H9 (cell line): Measurements from ENCODE around the gene KDM2A. TPM values are rescaled to one million over a fixed set of nuclear protein-coding genes. Genes with fewer than 3 reads are reported as not detected.

Experiments
- DNase-seq: peaks from one replicate; pipeline ENCODE4 v3.0.0-alpha.2; 2017
- H2AFZ ChIP-seq: one replicate; pipeline ENCODE4 v1.6.1; 2013; ENCODE audit warnings: mild to moderate bottlenecking, low read length, control low read depth, moderate library complexity
- H2AK5ac ChIP-seq: 2 replicates; pipeline ENCODE4 v1.6.1; 2013; ENCODE audit warnings: low read length, control low read depth, mixed read lengths; ENCODE audit not compliant: insufficient read length
- H2BK120ac ChIP-seq: one replicate; pipeline ENCODE4 v1.6.1; 2013; ENCODE audit warnings: low read depth, mild to moderate bottlenecking, low read length, control low read depth, inconsistent platforms; ENCODE audit not compliant: poor library complexity, severe bottlenecking
- H2BK12ac ChIP-seq: 2 replicates; pipeline ENCODE4 v1.6.1; 2013; ENCODE audit warnings: low read length, control low read depth, mixed read lengths, low read depth; ENCODE audit not compliant: insufficient read length
- H2BK15ac ChIP-seq: 2 replicates; pipeline ENCODE4 v1.6.1; 2013; ENCODE audit warnings: low read depth, low read length, control low read depth
- H2BK20ac ChIP-seq: one replicate; pipeline ENCODE4 v1.6.1; 2013; ENCODE audit warnings: low read depth, mild to moderate bottlenecking, low read length, control low read depth, inconsistent platforms; ENCODE audit not compliant: poor library complexity, severe bottlenecking
- H2BK5ac ChIP-seq: 2 replicates; pipeline ENCODE4 v1.6.1; 2013; ENCODE audit warnings: low read length, control low read depth, mixed read lengths; ENCODE audit not compliant: insufficient read length
- H3K14ac ChIP-seq: 2 replicates; pipeline ENCODE4 v1.6.1; 2013; ENCODE audit warnings: low read length, control low read depth; ENCODE audit not compliant: insufficient read depth
- H3K18ac ChIP-seq: 2 replicates; pipeline ENCODE4 v1.6.1; 2013; ENCODE audit warnings: low read depth, mild to moderate bottlenecking, mixed read lengths, low read length, control low read depth; ENCODE audit not compliant: insufficient read length
- H3K23ac ChIP-seq: 2 replicates; pipeline ENCODE4 v1.6.1; 2013; ENCODE audit warnings: low read length, control low read depth, mixed read lengths, low read depth; ENCODE audit not compliant: insufficient read length
- H3K23me2 ChIP-seq: 2 replicates; pipeline ENCODE4 v1.6.1; 2013; ENCODE audit warnings: low read depth, mild to moderate bottlenecking, mixed read lengths, low read length, control low read depth; ENCODE audit not compliant: insufficient read length, poor library complexity, severe bottlenecking
- H3K27ac ChIP-seq: 2 replicates; pipeline ENCODE4 v1.5.1; 2013; ENCODE audit warnings: low read length, control low read depth, mixed read lengths, low read depth; ENCODE audit not compliant: insufficient read length
- H3K27me3 ChIP-seq: 2 replicates; pipeline ENCODE4 v1.6.1; 2013; ENCODE audit warnings: low read length, control low read depth, inconsistent platforms; ENCODE audit not compliant: insufficient read depth
- H3K4ac ChIP-seq: 2 replicates; pipeline ENCODE4 v1.6.1; 2013; ENCODE audit warnings: low read depth, mild to moderate bottlenecking, control low read depth, inconsistent platforms, low read length, moderate library complexity
- H3K4me1 ChIP-seq: 2 replicates; pipeline ENCODE4 v1.6.1; 2013; ENCODE audit warnings: low read length, control low read depth, inconsistent platforms; ENCODE audit not compliant: insufficient read depth
- H3K4me2 ChIP-seq: 2 replicates; pipeline ENCODE4 v1.6.1; 2013; ENCODE audit warnings: low read length, control low read depth, mixed read lengths; ENCODE audit not compliant: insufficient read length, insufficient read depth
- H3K56ac ChIP-seq: 2 replicates; pipeline ENCODE4 v1.6.1; 2013; ENCODE audit warnings: low read depth, mild to moderate bottlenecking, mixed read lengths, low read length, control low read depth; ENCODE audit not compliant: insufficient read length
- H3K79me1 ChIP-seq: 2 replicates; pipeline ENCODE4 v1.6.1; 2013; ENCODE audit warnings: low read depth, mild to moderate bottlenecking, moderate library complexity, low read length, control low read depth, inconsistent platforms; ENCODE audit not compliant: insufficient read depth, poor library complexity, severe bottlenecking
- H3K79me2 ChIP-seq: 2 replicates; pipeline ENCODE4 v1.6.1; 2013; ENCODE audit warnings: low read length, control low read depth, inconsistent platforms; ENCODE audit not compliant: insufficient read depth
- H3K9ac ChIP-seq: 2 replicates; pipeline ENCODE4 v1.6.1; 2013; ENCODE audit warnings: low read length, control low read depth, mixed read lengths; ENCODE audit not compliant: insufficient read length; ENCODE audit errors: extremely low read depth
- H3K9me3 ChIP-seq: one replicate; pipeline ENCODE4 v1.6.1; 2013; ENCODE audit warnings: low read depth, low read length, inconsistent platforms; ENCODE audit not compliant: control insufficient read depth
- H3T11ph ChIP-seq: one replicate; pipeline ENCODE4 v1.6.1; 2013; ENCODE audit warnings: mild to moderate bottlenecking, low read length, control low read depth, inconsistent platforms
- H4K20me1 ChIP-seq: one replicate; pipeline ENCODE4 v1.6.1; 2013; ENCODE audit not compliant: control insufficient read depth, insufficient read length, insufficient read depth
- H4K5ac ChIP-seq: 2 replicates; pipeline ENCODE4 v1.6.1; 2013; ENCODE audit warnings: low read depth, mild to moderate bottlenecking, mixed read lengths, low read length, control low read depth; ENCODE audit not compliant: insufficient read length
- H4K8ac ChIP-seq: replicated peaks from 2 replicates; pipeline ENCODE4 v1.6.1; 2013; ENCODE audit warnings: low read length, control low read depth, mixed read lengths, low read depth; ENCODE audit not compliant: insufficient read length
- H4K91ac ChIP-seq: 2 replicates; pipeline ENCODE4 v1.6.1; 2013; ENCODE audit warnings: low read depth, mild to moderate bottlenecking, moderate library complexity, mixed read lengths, low read length, control low read depth; ENCODE audit not compliant: insufficient read length
- H3K27ac Mint-ChIP-seq, 3 experiments: 2 replicates in 2 of 3; 3 replicates in 1 of 3; pipeline ENCODE4 v1.8.0; 2020 to 2021; ENCODE audit warnings: mixed read lengths in 3 of 3, mild to moderate bottlenecking in 1 of 3, moderate library complexity in 1 of 3
- H3K27me3 Mint-ChIP-seq: 2 replicates; pipeline ENCODE4 v1.8.0; 2021; ENCODE audit warnings: low read depth, mild to moderate bottlenecking, moderate library complexity, mixed read lengths
- H3K36me3 Mint-ChIP-seq, 3 experiments: 2 replicates in 2 of 3; 3 replicates in 1 of 3; pipeline ENCODE4 v1.8.0; 2020 to 2021; ENCODE audit warnings: low read depth in 3 of 3, mixed read lengths in 3 of 3; ENCODE audit not compliant: insufficient read depth in 1 of 3
- H3K4me1 Mint-ChIP-seq, 2 experiments: 2 replicates each; pipeline ENCODE4 v1.8.0; 2020; ENCODE audit warnings: mixed read lengths in 2 of 2
- H3K4me3 Mint-ChIP-seq, 2 experiments: 2 replicates in 1 of 2; 3 replicates in 1 of 2; pipeline ENCODE4 v1.8.0; 2020 to 2021; ENCODE audit warnings: mild to moderate bottlenecking in 2 of 2, mixed read lengths in 2 of 2, moderate library complexity in 1 of 2
- H3K9me3 Mint-ChIP-seq, 2 experiments: 2 replicates in 1 of 2; 3 replicates in 1 of 2; pipeline ENCODE4 v1.8.0; 2020; ENCODE audit warnings: mild to moderate bottlenecking in 2 of 2, mixed read lengths in 2 of 2, moderate library complexity in 1 of 2
- CTCF ChIP-seq: fragments of 200-600 bp; sonication (generic); conservative IDR thresholded peaks from 3 replicates; pipeline ENCODE4 v1.8.0; 2021; ENCODE audit warnings: antibody characterized with exemption, mild to moderate bottlenecking
- WGBS: extraction: QIAGEN DNeasy Blood & Tissue Kit; methylation state at CpG from one replicate; pipeline ENCODE4 v1.1.7; 2013; ENCODE audit warnings: missing lambda C conversion rate, low lambda C conversion rate, mixed read lengths; ENCODE audit not compliant: insufficient read length; ENCODE audit errors: extremely low coverage; 5-methylcytosine and 5-hydroxymethylcytosine counted together
- total RNA-seq: library from RNA; stranded (reverse); gene quantifications from 2 replicates; pipeline ENCODE4 v1.2.1, GENCODE V29; 2021

KDM2A gene
- total RNA-seq, 1 experiment from 2014 or later, result 85.9 TPM

GRCh38 chr11:67286621-67287333, 167.7 kb downstream of the KDM2A start:
- Mint-ChIP-seq H3K27me3 (peaks cover 2% of the 10 kb centered on the region; the same call in 1 of the 2 replicates), H3K36me3 (peaks cover 14 to 45% (median 29%) of the 10 kb centered on the region in 3 experiments; a peak in 6 of 7 replicates), H3K9me3 (no peaks in the 10 kb centered on the region; a peak in 1 of 5 replicates), H3K27ac (peak overlapping the region in 2 of 3 experiments; percentile 94 to 98; a peak in 4 of 7 replicates), H3K4me1 (peaks cover 16 to 17% of the 10 kb centered on the region in 2 experiments), H3K4me3 (peak overlapping the region; percentile 69 to 70; a peak in 4 of 5 replicates)
- no peak overlapping the region for H2AK5ac ChIP-seq
- H2BK20ac ChIP-seq, result no peak overlapping the region
- H2AFZ ChIP-seq, result no peak overlapping the region
- no peak overlapping the region for H3K14ac ChIP-seq
- H3T11ph ChIP-seq, result no peak overlapping the region
- peaks cover 4% of the 10 kb centered on the region; the same call in 1 of the 2 replicates for H3K4me1 ChIP-seq
- no peaks in the 10 kb centered on the region for H3K27me3 ChIP-seq
- no peak overlapping the region for H2BK120ac ChIP-seq
- no peaks in the 10 kb centered on the region for H3K9me3 ChIP-seq
- H4K91ac ChIP-seq, result no peak overlapping the region
- H2BK15ac ChIP-seq, result no peak overlapping the region
- DNase-seq, result no peak
- H4K5ac ChIP-seq, result no peak overlapping the region
- H3K79me1 ChIP-seq, result no peaks in the 10 kb centered on the region
- no CpG with 5 or more reads among the region's 8 CpGs for WGBS
- no peak; the same call in 2 of the 3 replicates for TF ChIP-seq CTCF
- H3K18ac ChIP-seq, result no peak overlapping the region
- H3K23me2 ChIP-seq, result peaks cover 6% of the 10 kb centered on the region
- no peaks in the 10 kb centered on the region for H4K20me1 ChIP-seq
- no peaks in the 10 kb centered on the region for H3K79me2 ChIP-seq
- H4K8ac ChIP-seq, result no peak overlapping the region
- H3K27ac ChIP-seq, result no peak overlapping the region
- no peak overlapping the region for H3K4ac ChIP-seq
- no peak overlapping the region for H3K56ac ChIP-seq
- no peak overlapping the region for H3K23ac ChIP-seq
- H2BK5ac ChIP-seq, result no peak overlapping the region
- no peak overlapping the region for H3K9ac ChIP-seq
- no peak overlapping the region for H3K4me2 ChIP-seq
- no peak overlapping the region for H2BK12ac ChIP-seq
